SK-MEL-5 (cell line): ENCODE data around the gene MRPL21. TPM values are rescaled to one million over a fixed set of nuclear protein-coding genes. Genes with fewer than 3 reads are reported as not detected.
"Not testable (repeated sequence)": the region's sequence is repeated elsewhere in the genome, so short reads cannot be mapped to it uniquely, and the experiment has no call there.

Experiments used
- DNase-seq: peaks from one replicate; pipeline ENCODE4 v3.0.0-alpha.2; 2016; ENCODE audit warnings: low read depth, low spot score
- in situ Hi-C: cut with HindIII; loops from 2 replicates; pipeline ENCODE4 v1.10.0; 2016; ENCODE audit warnings: low sequenced_read_pairs, high pct_unique_total_duplicates, low pct_unique_long_range_greater_than_20kb
- total RNA-seq: library from RNA; depleted of rRNA; stranded (reverse); fragments of >200 nt; shearing (Covaris generic); gene quantifications from 2 replicates; pipeline ENCODE4 v1.2.3, GENCODE V29; 2014

The MRPL21 gene
- total RNA-seq, 1 experiment from 2014 or later = 342 TPM

DNA sequence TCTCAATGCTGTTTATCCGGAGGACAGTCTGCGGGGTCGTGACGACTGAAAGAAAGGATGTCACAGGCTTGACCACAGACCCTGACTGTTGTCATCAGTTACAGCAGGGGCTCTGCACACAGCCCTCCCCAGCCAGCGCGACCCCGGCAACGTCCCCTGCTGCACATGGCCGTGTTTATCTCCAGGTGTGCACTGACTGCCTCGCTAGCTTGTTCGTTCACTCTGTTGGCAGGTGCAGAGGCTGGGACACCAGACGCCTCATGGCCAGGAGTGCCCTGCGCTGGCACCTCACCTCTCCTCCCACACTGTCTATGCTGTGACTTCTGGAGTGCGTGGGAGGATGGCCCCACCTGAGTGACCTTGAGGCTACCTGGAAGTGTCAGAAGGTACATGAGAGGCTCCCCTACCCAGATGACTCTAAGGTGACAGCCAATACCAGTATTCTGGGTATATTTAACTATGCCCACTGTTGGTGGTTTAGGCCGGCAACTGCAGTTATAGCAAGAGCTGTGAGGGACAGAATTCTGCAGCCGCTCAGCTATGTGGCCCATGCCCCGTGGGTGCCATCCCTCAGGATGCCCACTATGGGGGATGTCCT, 12.2 kb downstream of the MRPL21 start:
- peak; percentile 57 for DNase-seq
- in situ Hi-C loops = no loop called here

- in situ Hi-C loops = no loop called here
- peak; percentile 48 for DNase-seq
Observed at GRCh38 chr11:68890490-68891231, 13.0 kb downstream of the MRPL21 start.

- peak; percentile 79 for DNase-seq
Observed at GRCh38 chr11:68889948-68890446, 13.6 kb downstream of the MRPL21 start.

GRCh38 chr11:68884827-68885226, 18.8 kb downstream of the MRPL21 start:
- in situ Hi-C loops, DNase-seq: not testable (repeated sequence)

More at GRCh38 chr11:68889948-68890446, 13.6 kb downstream of the MRPL21 start:
- in situ Hi-C loops = no loop called here

DNA sequence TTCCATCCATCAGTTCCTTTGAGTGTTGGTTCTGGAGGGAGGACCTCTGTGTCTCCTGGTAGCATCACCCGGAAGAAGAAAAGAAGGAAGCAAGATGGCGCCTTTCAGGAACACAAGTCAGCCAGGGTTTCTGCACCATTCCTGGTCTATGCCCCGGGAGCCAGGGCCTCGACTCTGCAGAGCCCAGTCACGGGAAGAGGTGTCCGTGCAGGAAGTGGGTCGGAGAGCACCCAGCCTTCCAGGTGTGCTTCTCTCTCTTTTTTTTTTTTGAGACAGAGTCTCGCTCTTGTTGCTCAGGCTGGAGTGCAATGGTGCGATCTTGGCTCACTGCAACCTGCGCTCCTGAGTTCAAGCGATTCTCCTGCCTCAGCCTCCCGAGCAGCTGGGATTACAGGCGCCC, 21.2 kb downstream of the MRPL21 start:
- DNase-seq = no peak
- in situ Hi-C loops = no loop called here

DNA sequence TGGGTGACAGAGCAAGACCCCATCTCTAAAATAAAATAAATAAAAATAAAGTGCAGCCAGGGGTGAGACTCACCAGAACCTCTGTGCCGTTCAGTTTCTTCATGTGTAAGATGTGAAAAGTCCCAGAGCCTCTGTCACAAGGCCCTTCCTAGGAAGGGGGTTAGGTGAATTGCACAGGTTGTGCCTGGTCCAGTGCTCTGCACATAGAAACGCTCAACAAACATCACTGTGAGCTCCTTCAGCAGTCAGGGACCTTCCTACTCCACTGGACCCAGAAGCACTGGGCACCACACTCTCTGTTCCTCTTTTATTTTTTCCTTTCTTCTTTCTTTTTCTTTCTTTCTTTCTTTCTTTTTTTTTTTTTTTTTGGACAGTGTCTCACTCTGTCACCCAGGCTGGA, 22.3 kb downstream of the MRPL21 start:
- in situ Hi-C loops = no loop called here
- no peak for DNase-seq

DNA sequence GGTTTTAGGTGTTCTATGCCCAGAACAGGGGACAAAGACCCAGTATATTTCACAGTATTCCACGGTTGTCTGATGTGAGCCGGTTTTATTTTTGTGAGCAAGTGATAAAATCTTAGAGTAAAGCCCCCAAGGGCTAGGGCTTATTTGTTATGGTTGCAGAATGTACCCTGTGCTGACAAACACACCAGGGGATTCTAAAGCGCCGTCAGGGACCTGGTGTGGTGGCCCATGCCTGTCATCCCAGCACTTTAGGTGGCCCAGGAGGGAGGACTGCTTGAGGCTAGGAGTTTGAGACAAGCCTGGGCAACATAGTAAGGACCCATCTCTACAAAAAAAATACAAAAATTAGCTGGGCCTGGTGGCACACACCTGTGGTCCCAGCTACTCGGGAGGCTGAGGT, 22.8 kb downstream of the MRPL21 start:
- in situ Hi-C loops = no loop called here
- DNase-seq = no peak

- no peak for DNase-seq
- in situ Hi-C loops = no loop called here
Observed at GRCh38 chr11:68878022-68878421, 25.6 kb downstream of the MRPL21 start.

- DNase-seq = no peak
Observed at GRCh38 chr11:68872216-68873003, 31.2 kb downstream of the MRPL21 start.

DNA sequence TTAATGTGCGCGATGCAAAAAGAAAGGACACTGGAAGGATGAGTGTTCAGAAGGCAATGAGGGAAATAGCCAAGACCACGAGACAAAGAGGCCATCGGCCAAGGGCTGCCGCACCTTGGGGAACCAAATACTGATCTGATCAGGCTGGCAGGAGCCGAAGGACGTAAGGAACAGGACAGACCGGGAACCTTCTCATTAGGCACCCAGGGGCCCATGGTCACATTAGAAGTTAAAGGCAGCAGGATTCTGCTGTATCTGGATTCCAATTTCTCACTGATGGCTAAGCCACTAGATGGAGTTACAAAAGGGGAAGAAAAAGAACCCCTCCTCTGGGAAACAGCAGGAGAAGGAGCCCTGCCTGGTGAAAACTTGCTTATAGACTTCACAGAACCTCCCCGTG, 33.2 kb downstream of the MRPL21 start:
- peak; percentile 43 for DNase-seq
- in situ Hi-C loops = no loop called here

More at GRCh38 chr11:68872216-68873003, 31.2 kb downstream of the MRPL21 start:
- in situ Hi-C loops = no loop called here

DNA sequence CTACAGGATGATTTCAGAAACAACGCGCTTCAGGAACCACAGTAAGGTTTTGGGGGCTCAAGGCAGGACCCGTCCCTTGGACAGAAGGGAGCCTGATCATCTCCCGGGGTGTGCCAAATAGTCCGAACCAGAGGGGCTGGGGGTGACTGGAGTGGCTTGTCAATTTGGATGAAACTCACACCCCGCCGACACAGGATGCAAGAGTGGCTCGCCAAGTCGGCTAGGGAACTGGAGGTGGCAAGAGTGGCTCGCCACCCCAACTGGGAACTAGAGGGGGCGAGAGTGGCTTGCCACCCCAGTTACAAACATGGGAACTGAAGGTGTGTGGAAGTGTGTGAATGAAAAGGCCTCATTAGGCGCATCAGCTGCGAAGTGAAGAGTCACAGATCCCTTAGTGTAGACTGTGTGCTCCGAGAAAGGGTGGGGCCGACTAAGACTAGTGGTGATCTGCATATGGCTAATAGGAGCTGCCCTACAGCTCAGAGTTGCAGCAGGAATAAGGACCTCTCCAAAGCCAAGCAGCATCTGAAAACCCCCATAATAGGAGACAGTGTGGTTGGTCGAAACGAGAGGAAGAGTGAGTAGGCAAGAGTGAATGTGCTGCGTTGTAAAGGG, 35.3 kb downstream of the MRPL21 start:
- in situ Hi-C loops = no loop called here
- DNase-seq = no peak

DNA sequence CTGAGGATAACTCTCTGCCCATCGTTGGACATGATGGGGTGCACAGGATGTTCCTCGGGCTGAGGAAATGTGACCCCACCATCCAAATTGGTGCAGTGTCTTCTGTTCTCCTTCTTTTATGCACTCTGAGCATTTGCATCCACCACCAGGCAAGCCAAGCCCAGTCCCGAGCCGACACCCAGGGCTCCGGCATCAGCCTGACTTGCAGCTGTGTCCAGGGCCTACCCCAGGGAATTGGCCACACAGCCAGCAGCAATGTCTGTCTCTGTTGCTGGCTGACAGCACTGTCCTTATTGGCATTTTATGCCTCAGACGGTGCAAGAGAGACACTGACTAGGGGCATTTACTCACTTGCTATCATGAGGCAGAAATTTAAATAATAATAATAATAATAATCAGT, 36.6 kb downstream of the MRPL21 start:
- in situ Hi-C loops = no loop called here
- no peak for DNase-seq

GRCh38 chr11:68865241-68865640, 38.4 kb downstream of the MRPL21 start:
- DNase-seq = no peak
- in situ Hi-C loops = no loop called here

DNA sequence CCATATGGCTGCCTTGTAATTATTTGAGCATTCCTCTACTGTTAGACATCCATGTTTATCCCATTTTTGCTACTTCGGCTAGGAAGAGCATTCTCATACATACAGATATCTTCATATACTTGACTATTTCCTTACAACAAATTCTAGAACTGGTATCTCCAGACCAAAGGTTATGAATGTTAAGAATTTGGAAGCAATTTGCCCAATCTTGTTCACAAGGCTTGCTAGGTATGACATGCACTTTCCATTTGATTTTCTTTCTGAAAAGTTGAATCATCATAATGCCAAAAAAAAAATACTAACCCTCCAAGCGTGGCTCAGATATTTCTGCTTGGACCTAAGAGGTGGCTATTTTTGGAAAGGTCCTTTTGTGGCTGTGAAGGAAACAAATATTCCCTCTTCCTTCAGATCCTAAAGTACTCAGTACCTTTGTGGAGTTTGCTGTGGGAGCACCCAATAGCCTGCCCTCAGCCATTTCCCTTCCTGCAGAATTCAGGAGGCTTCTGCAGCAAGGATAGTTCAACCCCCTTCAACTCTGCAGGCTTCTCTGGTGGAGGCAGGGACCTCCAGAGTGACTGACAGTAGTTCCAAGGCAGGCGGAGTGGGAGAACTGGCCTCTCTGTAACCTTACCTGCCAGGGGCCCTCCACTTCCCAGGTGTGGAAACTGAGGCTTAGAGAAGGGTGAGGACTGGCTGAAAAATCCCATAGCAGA, 39.9 kb downstream of the MRPL21 start:
- in situ Hi-C loops = no loop called here
- DNase-seq = no peak

DNA sequence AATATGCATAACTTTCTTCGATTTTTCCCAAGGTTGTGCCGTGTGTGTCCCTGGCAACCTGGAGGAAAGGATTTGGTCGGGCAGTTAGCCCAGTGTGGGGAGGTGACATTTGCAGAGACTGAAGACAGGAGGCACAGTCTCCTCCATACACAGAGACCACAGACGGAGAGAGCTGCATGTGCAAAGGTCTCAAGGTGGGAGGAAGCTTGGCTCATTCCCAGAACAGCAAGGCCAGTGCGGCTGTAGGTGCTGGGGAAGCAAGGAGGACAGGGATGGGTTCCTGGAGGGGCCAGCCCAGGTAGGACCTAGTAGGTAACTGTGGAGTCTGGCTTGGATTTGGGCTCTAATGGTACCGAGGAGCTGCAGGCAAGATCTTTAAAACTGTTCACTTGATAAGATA, 41.2 kb downstream of the MRPL21 start:
- in situ Hi-C loops = no loop called here
- no peak for DNase-seq

GRCh38 chr11:68859123-68859522, 44.5 kb downstream of the MRPL21 start:
- DNase-seq = no peak
- in situ Hi-C loops = no loop called here

GRCh38 chr11:68857037-68857586, 46.5 kb downstream of the MRPL21 start:
- in situ Hi-C loops = no loop called here

More at GRCh38 chr11:68857037-68857586, 46.5 kb downstream of the MRPL21 start:
- no peak for DNase-seq
